HUDEP-2 (cell line): ENCODE results near the gene EFCAB11.

ENCODE experiments used
- DNase-seq, 76 experiments: peaks; one replicate each; lab custom pipeline; 2025; ENCODE audit not compliant: unreplicated experiment in 76 of 76; lab: John Stamatoyannopoulos, UW

Gene EFCAB11

DNA sequence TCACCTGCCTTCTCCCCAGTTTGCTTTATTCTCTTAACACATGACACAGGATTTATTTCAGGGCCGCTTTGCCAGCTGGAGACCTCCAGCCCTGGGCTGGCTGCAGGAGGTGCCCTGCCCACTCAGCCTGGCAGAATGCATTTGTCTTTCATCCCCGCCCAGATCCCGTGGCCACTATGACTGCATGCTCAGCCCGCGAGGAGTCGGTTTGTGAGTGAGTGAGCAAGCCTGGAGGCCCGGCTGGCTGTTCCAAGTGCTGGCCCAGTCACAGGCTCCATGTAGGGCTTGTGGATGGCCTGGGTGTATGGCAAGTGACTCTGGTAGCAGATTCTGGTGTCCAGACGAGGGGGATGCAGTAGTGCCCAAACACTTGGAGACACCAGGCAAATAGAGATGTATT, 3.3 kb upstream of the EFCAB11 start:
- DNase-seq = peak in 45 of 76 experiments; percentile 1 to 55 (median 18)

DNA sequence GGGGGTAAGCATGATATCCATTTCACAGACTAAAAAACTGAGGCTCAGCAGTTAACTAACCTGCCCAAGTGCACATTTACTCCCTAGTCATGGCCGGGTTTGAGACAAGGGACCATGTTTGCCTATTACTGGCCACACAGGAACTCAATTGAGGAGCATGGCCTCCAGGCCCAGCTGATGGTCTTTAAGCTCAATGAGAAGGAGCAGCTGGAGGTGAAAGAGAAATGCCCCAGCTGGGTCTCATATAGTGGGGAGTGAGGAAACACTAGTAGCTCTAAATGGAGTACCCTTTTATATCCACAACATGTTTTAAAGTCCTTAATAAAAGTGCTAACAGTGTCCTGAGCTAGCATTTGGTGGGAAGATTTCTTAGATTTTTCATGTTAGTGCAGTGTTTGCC, 2.8 kb upstream of the EFCAB11 start:
- no peak for DNase-seq

DNA sequence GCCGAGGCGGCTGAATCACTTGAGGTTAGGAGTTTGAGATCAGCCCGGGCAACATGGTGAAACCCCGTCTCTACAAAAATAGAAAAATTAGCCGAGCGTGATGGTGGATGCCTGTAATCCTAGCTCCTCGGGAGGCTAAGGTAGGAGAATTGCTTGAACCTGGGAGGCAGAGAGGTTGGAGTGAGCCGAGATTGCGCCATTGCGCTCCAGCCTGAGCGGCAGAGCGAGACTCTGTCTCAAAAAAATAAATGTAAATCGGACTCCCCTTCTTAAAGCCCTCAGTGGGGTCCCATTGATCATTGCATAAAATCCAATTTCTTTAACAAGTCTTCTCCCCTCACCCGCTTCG, 2.1 kb upstream of the EFCAB11 start:
- no peak for DNase-seq

DNA sequence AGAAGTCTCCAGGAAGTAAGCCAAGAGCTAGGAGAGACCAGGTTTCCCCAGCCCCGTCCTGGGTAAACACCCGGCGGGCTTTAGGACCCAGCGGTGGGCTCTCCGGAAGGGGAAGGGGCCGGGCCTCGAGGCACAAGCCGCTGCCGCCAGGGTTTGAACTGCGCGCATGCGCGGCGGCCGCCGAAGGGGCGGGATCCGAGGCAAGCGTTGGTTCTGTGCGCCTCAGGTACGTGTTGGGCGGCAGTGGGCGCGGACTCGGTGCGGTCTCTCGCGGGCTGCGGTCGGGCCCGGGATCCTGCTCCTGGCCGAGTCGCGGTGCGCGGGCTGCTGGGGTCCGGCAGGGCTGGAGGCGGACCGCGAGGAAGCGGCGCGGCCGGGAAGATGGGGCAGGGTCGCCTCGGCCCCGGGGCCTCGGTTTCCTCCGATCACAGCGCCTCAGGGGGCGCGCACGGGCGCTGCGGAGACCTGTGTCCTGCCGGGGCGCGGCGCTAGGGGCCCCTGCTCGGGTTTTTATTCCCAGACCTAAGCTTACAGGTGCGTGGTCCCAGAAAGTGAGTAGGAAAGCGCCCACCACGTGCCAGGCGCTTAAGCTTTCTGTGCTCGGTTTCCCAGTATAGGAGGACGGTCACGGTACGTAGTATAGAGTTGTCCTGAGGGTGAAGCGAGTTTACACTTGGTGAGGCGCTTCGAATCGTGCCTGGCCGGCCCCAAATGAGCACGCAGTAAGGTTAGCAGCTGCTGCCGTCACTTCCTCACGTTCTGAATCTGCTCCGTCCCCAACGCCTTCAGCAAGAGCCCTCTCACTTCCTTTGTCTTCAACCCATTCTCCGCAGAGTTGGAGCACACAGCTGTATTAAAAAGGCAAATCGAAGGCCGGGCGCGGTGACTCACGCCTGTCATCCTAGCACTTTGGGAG, 1.5 kb upstream of the EFCAB11 start, which contains the start of gene TDP1:
TSS of gene TDP1 (plus strand) at position 183 of the 916 bp plus-strand sequence. CDS start 7,188 bp downstream, outside the sequence.
- DNase-seq = peak in 75 of 76 experiments; percentile 43 to 95 (median 88)

DNA sequence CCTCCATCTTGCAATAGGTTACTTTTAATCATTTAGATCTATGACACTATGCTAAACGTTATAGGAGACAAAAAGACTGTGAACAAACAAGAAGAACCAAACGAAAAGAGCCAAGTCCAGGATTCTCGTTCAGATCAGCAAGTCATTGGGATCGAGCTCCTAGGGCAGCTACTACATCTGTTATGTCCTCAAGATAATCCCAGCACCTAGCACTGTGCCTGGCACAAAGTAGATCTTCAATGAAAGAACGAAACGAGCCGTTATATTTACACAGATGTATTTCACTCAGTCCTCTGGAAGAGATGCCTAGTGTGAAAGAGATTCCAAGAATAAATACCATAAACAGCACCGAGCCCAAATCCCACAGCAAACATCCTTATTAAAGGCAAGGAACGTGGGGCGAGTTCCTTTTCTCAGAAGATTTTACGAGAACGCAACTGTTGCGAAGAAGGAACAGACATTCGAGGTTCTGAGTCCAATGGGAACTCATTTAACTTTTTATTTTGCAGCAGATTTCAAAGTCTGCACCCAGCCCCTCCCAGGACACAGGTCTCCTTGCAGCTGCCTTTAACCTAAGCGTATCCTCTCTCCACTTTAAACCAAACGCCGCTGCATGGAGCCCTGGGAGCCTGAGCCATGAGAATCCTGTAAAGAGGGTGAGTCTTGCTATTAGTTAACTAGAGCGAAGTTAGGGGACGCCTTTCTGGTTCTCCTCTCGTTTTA, 653 bp upstream of the EFCAB11 start:
- DNase-seq = peak in 9 of 76 experiments; percentile 20 to 88 (median 41)

DNA sequence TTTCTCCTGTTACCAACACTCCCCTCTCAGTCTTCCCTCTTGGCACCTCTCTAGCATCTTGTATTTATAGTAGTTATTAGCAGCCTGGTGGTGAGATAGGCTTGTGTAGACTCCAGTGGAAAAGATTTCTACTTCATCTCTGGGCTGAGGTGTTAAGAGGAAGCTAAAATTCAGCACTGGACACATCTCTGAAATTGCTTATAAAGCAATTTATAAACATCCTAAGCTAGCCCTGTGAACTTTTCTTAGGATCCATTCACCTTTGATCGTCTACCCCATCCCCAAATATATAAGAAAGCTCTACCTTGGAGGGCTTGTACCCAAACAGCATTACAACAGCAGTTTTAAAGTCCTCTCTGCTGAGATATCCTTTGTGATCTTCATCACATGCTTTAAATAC, 928 bp downstream of the EFCAB11 start:
- no peak for DNase-seq

DNA sequence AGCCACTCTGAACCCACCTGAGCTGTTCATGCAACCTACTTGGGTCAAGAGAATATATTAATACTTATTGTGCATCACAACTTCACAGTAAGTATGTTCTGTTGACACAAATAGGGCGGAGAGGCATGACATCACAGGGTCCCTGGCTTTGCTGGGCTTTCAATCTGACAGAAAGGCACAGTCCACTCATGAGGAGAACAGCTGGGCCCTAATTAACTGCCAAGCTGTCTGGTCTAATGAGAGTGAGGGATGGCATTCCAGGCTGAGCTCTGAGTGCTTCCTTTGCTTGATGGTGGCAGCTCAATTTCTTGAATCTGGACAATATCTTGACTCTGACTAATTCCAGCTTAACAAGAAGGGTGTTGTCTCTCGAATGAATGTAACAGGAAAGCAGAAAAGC, 2.0 kb downstream of the EFCAB11 start:
- DNase-seq = no peak

DNA sequence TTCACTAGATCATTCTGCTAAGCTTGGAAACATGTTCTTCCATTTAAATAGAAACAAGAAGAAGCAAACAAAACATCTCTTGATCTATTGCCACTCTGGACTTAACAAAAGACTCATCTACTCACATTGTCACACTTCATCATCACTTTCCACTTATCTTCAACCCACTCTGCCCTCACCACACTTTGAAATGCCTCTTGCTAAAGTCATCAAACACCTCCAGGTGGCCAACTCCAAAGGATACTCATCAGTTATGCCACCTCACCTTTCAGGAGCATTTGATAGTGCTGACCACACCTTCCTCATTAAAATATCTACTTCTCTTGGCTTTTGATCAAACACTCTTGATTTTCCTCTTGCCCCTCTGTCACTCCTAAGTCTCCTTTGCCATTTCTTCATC, 7.2 kb downstream of the EFCAB11 start:
- no peak for DNase-seq

DNA sequence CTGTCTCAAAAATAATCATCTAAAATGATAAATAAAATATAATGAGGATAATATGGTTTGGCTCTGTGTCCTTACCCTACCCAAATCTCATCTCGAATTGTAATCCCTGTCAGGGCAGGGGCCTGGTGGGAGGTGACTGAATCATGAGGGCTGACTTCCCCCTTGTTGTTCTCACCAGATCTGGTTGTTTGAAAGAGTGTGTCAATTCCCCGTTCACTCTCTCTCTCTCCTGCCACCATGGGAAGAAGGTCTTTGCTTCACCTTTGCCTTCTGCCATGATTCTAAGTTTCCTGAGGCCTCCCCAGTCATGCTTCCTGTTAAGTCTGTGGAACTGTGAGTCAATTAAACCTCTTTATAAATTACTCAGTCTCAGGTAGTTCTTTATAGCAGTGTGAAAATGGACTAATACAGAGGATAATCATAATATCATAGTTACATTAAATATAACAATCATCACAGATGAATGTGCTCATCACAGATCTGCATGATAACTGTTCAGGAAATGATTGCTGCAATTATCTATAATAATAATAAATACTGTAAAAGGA, 12.6 kb downstream of the EFCAB11 start:
- no peak for DNase-seq

DNA sequence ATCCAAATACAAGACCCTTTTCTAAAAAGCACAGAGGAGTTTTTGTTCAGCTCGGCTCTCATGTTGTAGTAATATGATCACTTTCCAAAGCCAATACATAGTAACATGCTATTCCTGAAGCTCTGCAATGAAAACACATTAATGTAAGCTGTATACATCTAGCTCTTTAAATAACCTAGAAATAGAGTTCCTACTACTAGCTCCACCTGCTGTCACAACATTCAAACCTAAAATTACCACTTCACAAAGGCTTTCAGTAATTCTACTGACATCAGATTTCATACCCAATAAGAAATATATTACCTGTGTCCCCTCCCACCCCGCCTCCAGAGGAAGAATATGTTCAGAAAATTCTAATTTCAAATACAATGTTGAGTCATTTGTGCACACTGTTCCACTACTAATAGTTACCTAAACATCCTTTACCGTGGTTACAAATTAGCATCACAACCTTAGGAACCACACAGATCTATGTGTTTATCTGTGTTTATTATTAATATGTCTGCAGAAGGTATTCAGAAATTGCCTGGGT, 17.8 kb downstream of the EFCAB11 start:
- DNase-seq = no peak

DNA sequence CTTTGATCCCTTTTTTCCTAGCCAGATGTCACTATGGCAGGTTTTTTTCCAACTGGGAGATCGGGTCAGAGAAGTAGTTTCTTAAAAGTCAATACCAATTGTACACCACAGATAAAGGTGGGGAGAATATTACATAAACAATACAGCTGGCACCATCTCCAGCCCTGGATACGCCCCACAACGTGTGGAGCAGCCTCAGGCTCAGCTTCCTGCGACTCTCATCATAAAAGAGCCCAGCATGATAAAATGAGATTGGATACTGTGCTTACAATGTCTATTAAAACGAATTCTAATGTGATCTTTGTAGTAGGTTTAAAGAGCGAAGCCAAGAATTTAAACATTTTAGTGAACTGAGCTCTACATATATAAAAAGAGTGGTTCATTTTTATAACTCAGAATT, 21.5 kb downstream of the EFCAB11 start:
- no peak for DNase-seq

DNA sequence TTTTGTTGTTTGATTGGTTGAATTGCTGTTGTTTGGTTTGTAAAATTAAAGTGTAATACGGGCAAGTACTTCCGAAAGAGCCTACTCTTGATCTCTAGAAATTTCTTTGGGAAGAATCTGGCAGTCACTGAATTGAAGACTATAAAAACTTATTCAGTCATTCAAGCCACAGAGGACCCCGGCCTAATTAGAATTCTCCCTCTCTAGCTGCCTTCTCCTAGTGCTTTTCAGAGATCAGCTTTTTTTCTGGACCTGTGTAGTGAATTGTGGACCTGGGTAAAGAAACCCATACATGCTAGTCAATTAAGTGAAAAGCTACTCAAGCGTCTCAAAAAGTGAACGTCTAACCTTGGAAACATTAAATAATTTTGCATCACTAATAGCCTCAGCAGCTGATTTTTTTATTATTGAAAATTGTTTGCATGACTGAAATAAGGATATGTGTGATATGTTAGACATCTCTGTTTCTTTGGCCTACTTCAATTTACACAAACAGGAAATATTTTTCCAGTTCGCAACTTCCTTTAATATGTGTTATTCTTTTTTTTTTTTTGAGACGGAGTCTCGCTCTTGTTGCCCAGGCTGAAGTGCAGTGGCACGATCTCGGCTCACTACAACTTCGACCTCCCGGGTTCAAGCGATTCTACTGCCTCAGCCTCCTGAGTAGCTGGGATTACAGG, 27.2 kb downstream of the EFCAB11 start:
- DNase-seq = no peak

DNA sequence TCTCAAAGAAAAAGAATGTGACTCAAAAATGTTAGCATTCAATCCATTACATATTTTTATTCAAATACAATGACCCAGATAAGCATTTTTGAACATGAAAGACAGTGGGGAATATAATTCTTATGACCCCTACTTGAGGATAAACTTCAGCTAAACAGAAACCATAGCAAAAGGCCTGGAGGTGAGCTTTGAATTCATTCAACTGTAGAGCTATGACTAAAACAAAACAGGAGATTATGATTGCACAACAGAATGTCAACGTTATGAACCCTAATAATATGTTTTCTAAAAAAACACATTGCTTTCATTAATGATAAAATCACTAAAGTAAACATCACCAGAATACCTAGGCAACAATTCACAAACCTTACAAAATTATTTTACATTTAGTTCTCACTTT, 27.8 kb downstream of the EFCAB11 start:
- DNase-seq = no peak

DNA sequence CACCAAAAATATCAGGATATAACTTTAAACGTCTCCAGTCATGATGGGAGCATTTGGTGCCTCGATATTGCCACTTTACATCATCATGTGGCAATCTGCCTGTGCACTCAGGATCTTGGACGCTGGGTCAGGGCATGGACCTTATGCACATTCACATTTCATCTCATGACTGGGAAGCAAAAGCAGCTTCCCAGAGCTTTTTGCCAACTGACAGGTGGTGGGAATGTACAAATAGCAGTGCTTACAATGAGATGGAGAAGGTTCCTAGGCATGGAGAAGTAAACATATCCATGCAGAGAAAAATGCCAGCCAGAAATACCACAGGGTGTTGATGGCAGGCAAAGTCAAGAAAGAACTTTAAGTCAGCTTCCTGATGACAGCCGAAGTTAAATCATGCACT, 30.3 kb downstream of the EFCAB11 start:
- DNase-seq = no peak

DNA sequence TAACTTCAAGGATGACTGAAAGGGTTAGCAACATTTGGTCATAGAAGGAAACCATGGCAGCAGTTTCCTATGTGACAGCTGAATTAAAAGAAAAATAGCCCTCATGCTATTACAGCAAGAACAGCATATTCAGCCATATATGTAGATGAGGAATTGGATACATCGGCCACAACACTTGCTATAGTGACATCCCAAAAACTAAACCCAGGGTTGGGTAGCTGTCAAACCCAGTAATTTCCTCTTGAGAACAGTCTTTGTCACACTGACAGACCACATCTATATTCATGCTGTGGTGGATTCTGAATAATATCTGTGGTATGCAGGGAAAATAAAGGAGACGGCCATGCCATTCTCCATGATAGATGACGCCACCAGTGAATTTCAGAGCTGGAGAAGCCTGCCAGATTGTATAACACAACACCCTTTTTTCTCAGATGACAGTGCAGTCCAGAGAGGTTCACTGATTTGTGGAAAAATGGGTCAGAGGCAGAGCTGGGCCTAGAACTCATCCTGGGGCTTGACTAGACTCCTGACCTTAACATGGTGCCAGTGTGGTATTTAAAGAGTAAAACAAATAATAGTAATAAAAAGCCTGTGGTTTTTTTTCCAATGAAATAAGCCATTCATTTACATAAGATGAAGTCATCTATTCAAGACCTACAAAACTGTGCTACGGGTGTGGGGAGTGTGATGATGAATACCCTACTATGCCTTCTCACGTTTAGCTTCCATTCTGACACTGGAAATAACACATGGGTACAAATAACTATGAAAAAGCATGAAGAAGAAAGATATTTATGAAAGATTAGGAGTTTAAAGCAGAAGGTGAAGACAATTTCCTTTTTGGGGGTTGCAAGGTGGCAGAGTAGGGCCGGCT, 32.3 kb downstream of the EFCAB11 start:
- no peak for DNase-seq

DNA sequence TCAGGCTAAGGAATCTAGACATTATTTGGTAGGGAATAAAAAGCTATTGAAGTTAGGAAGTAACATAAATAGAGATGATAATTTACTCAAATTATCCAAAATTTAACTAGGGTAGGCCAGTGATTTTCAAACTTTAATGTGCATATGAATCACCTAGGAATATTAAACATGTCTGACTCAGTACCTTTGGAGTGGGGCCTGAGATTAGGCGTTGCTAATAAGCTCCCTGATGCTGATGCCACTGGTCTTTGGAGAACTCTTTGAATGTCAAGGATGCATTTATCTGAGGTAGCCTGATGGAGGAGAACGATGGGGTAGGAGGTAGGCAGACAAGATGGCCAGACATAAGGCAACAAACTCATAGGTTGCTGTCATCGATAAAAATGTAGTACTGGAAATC, 33.2 kb downstream of the EFCAB11 start:
- DNase-seq = no peak

DNA sequence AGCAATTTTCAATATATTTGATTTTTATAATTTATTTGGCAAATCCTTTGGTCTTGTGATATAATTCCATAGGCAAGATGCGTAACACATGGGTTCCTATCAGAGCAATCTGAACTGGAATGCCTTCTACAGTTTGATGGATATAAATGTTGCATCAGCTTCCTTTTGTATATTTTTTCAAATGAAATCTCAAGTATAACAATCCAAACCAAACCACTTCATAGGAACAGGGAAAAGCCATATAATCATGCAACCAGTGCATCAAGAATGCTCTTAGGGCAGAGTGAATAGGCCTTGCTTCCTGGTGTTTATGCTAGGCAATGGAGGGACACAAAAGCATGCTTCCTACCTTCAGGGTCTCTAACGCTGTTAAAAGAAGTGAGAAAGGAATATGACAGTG, 34.5 kb downstream of the EFCAB11 start:
- DNase-seq = no peak

DNA sequence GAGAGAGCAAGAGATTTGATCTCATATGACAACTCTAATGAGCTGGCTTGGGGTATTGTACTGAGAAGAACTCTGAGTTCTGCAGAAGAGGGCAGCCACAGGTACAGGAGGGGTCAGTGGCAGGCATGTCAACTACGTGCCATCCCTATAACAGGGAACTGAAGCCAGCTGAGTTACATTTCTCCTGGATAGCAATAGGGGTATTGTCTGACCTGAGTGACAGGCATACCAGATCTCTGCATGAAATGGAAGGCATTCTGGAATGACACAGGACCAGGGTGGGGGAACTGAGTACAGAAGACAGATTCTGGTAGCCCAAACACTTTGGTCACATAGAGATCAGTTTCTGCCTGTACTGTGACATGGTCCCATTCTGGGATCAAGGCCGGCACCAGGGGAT, 35.8 kb downstream of the EFCAB11 start:
- no peak for DNase-seq

DNA sequence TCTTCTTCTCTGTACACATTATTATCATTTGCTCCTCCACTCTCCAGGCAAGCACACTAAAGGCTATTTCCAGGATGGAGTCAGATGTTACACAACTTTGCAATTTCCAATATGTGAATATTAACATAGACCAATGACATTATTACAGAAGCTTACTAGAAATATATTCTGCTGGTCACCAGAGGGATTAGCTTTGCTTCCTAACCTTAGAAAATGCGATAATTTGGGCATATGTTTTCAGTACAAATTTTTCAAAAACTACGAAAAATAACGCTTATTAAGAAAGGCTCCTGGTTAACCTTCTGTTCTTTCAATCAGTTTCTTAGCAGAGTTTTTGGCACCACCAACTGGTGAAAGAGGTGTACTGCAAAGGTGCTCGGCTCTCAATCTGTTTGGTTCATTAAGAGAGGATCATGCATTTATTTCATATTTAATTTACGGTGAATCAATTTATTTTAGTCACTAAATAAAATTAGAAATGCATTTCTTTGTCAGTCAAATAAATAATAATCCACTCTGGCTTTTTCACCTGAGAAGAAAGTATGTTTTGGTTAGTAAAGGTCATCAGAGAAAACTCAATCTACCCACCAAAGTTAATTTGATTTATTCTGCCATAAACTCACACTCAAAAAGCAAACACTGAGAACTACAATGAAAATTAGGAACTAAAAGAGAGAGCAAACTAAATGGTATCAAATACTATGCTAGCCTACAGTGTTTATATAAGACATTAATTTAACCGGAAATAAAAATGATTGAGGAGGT, 39.2 kb downstream of the EFCAB11 start:
- peak in 28 of 76 experiments; percentile 0 to 53 (median 16) for DNase-seq
